ENCODE measurements around the gene SNX5. TPM values are rescaled to one million over a fixed set of nuclear protein-coding genes. Genes with fewer than 3 reads are reported as not detected.

SNX5 gene
- polyA plus RNA-seq, 1 donor from 2014 or later, result 59.8 TPM

DNA sequence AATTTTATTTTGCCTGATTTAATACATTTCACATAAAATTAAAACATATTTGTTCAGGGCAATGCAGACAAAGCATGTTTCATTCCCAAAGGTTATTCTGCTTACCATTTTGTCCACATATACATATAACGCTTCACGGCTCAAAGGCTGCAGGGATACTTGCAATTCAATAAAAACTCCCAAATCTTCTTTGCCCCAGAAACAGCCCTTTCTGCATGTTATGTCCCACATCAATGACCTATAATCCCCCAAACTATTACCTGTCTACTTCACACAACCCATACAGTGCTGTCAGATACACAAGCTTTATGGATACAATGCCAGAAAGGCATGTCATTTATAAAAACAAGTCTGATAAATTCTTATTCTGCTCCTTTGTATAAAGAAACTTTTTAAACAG lies 20.2 kb downstream of the SNX5 start:
- H2AFZ ChIP-seq (ENCODE audit: low read depth, low read length), result no peak overlapping the region
- no peak overlapping the region for H3K9ac ChIP-seq (ENCODE audit: low read length)
- no peaks in the 10 kb centered on the region for H3K27me3 ChIP-seq (ENCODE audit: insufficient read depth, low read depth, low read length)
- TF ChIP-seq POLR2AphosphoS5 (IDR thresholded peaks at IDR 0.05) (no peak), EZH2 (IDR thresholded peaks at IDR 0.05; ENCODE audit: borderline replicate concordance, insufficient read depth, low read length, poor library complexity, severe bottlenecking) (no peak), RAD21 (conservative IDR thresholded peaks at IDR 0.05) (no peak), SMC3 (conservative IDR thresholded peaks at IDR 0.05; ENCODE audit: poor library complexity) (no peak), MXI1 (conservative IDR thresholded peaks at IDR 0.05; ENCODE audit: poor library complexity, severe bottlenecking) (no peak), EP300 (conservative IDR thresholded peaks at IDR 0.05; ENCODE audit: poor library complexity, severe bottlenecking) (no peak), TAF1 (IDR thresholded peaks at IDR 0.05; ENCODE audit: low read depth) (no peak)
- TF ChIP-seq, protein P1, sequence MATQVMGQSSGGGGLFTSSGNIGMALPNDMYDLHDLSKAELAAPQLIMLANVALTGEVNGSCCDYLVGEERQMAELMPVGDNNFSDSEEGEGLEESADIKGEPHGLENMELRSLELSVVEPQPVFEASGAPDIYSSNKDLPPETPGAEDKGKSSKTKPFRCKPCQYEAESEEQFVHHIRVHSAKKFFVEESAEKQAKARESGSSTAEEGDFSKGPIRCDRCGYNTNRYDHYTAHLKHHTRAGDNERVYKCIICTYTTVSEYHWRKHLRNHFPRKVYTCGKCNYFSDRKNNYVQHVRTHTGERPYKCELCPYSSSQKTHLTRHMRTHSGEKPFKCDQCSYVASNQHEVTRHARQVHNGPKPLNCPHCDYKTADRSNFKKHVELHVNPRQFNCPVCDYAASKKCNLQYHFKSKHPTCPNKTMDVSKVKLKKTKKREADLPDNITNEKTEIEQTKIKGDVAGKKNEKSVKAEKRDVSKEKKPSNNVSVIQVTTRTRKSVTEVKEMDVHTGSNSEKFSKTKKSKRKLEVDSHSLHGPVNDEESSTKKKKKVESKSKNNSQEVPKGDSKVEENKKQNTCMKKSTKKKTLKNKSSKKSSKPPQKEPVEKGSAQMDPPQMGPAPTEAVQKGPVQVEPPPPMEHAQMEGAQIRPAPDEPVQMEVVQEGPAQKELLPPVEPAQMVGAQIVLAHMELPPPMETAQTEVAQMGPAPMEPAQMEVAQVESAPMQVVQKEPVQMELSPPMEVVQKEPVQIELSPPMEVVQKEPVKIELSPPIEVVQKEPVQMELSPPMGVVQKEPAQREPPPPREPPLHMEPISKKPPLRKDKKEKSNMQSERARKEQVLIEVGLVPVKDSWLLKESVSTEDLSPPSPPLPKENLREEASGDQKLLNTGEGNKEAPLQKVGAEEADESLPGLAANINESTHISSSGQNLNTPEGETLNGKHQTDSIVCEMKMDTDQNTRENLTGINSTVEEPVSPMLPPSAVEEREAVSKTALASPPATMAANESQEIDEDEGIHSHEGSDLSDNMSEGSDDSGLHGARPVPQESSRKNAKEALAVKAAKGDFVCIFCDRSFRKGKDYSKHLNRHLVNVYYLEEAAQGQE (IDR thresholded peaks at IDR 0.05; ENCODE audit: borderline replicate concordance), result no peak
- TF ChIP-seq, protein P2, sequence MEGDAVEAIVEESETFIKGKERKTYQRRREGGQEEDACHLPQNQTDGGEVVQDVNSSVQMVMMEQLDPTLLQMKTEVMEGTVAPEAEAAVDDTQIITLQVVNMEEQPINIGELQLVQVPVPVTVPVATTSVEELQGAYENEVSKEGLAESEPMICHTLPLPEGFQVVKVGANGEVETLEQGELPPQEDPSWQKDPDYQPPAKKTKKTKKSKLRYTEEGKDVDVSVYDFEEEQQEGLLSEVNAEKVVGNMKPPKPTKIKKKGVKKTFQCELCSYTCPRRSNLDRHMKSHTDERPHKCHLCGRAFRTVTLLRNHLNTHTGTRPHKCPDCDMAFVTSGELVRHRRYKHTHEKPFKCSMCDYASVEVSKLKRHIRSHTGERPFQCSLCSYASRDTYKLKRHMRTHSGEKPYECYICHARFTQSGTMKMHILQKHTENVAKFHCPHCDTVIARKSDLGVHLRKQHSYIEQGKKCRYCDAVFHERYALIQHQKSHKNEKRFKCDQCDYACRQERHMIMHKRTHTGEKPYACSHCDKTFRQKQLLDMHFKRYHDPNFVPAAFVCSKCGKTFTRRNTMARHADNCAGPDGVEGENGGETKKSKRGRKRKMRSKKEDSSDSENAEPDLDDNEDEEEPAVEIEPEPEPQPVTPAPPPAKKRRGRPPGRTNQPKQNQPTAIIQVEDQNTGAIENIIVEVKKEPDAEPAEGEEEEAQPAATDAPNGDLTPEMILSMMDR (IDR thresholded peaks at IDR 0.05; ENCODE audit: poor library complexity, severe bottlenecking), result no peak
- H3K4me2 ChIP-seq (ENCODE audit: low read length), result no peak overlapping the region
- no peak overlapping the region for H3K4me3 ChIP-seq (ENCODE audit: low read length)
- H3K27ac ChIP-seq (ENCODE audit: low read length), result no peak overlapping the region
- no peaks in the 10 kb centered on the region for H4K20me1 ChIP-seq (ENCODE audit: insufficient read depth)
- H3K79me2 ChIP-seq (replicated peaks; ENCODE audit: insufficient read depth, low read length), result no peaks in the 10 kb centered on the region
- no peaks in the 10 kb centered on the region for H3K9me2 ChIP-seq (ENCODE audit: insufficient read depth, low read length)
- no peaks in the 10 kb centered on the region for H3F3A ChIP-seq (ENCODE audit: insufficient read depth, low read length, poor library complexity, severe bottlenecking)
- H3K9me3 ChIP-seq (ENCODE audit: low read length), result no peaks in the 10 kb centered on the region
- no peaks in the 10 kb centered on the region for H3K36me3 ChIP-seq (ENCODE audit: insufficient read depth, low read length)

DNA sequence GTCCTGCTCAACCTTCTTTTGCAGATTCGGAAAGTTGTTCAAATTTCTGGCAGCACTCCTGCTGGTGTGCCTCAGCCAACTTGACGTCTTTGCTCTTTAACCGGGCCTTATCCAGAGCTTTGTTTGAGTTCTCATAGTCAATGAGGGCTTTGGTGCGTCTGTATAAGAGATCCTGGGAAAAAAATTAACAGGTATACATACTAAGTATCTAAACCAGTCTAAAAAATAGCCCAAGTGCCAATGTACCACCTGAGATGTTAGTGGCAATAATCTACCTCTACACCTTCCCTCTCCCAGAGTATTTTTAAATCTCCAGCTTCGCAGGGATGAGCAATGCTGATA lies 21.1 kb downstream of the SNX5 start:
- no peak overlapping the region for H3K4me3 ChIP-seq (ENCODE audit: low read length)
- TF ChIP-seq EP300 (conservative IDR thresholded peaks at IDR 0.05; ENCODE audit: poor library complexity, severe bottlenecking), result no peak
- no peak for TF ChIP-seq POLR2AphosphoS5 (IDR thresholded peaks at IDR 0.05)
- TF ChIP-seq, protein P1 (IDR thresholded peaks at IDR 0.05; ENCODE audit: borderline replicate concordance), result no peak
- no peak for TF ChIP-seq TAF1 (IDR thresholded peaks at IDR 0.05; ENCODE audit: low read depth)
- TF ChIP-seq, protein P2 (IDR thresholded peaks at IDR 0.05; ENCODE audit: poor library complexity, severe bottlenecking), result no peak
- no peak for TF ChIP-seq RAD21 (conservative IDR thresholded peaks at IDR 0.05)
- no peak for TF ChIP-seq MXI1 (conservative IDR thresholded peaks at IDR 0.05; ENCODE audit: poor library complexity, severe bottlenecking)
- no peak for TF ChIP-seq EZH2 (IDR thresholded peaks at IDR 0.05; ENCODE audit: borderline replicate concordance, insufficient read depth, low read length, poor library complexity, severe bottlenecking)
- H3K36me3 ChIP-seq (ENCODE audit: insufficient read depth, low read length), result no peaks in the 10 kb centered on the region
- H2AFZ ChIP-seq (ENCODE audit: low read depth, low read length), result no peak overlapping the region
- H3F3A ChIP-seq (ENCODE audit: insufficient read depth, low read length, poor library complexity, severe bottlenecking), result no peaks in the 10 kb centered on the region
- H4K20me1 ChIP-seq (ENCODE audit: insufficient read depth), result no peaks in the 10 kb centered on the region
- no peaks in the 10 kb centered on the region for H3K9me2 ChIP-seq (ENCODE audit: insufficient read depth, low read length)
- H3K9me3 ChIP-seq (ENCODE audit: low read length), result no peaks in the 10 kb centered on the region
- H3K9ac ChIP-seq (ENCODE audit: low read length), result no peak overlapping the region
- H3K4me2 ChIP-seq (ENCODE audit: low read length), result no peak overlapping the region
- H3K79me2 ChIP-seq (replicated peaks; ENCODE audit: insufficient read depth, low read length), result no peaks in the 10 kb centered on the region
- H3K27ac ChIP-seq (ENCODE audit: low read length), result no peak overlapping the region
- H3K27me3 ChIP-seq (ENCODE audit: insufficient read depth, low read depth, low read length), result no peaks in the 10 kb centered on the region

Data from neural cell (in vitro differentiated cells).